CD14-positive monocyte (primary cell): ENCODE measurements around the gene ZAR1. TPM values are rescaled to one million over a fixed set of nuclear protein-coding genes. Genes with fewer than 3 reads are reported as not detected.

Experiments
- DNase-seq, 3 donors: peaks; one replicate each; pipeline ENCODE4 v3.0.0-alpha.2; 2011 to 2022
- H2AFZ ChIP-seq: 2 replicates; pipeline ENCODE4 v1.6.0; 2012; ENCODE audit warnings: mild to moderate bottlenecking, low read depth, low read length, inconsistent platforms; ENCODE audit not compliant: insufficient read depth, poor library complexity, severe bottlenecking
- H3K27ac ChIP-seq, 2 donors: 1 replicate in 1 of 2; 2 replicates in 1 of 2; pipeline ENCODE4 v1.5.1; 2012 to 2013; ENCODE audit warnings: low read length in 2 of 2, control low read depth in 1 of 2, inconsistent platforms in 1 of 2, low read depth in 1 of 2, mild to moderate bottlenecking in 1 of 2
- H3K27me3 ChIP-seq, 2 donors: one replicate each; pipeline versions ENCODE4 v1.6.0 to v1.6.1; 2011 to 2013; ENCODE audit warnings: low read length in 2 of 2; ENCODE audit not compliant: control insufficient read depth in 2 of 2, insufficient read depth in 2 of 2
- H3K36me3 ChIP-seq, 2 donors: replicated peaks in 1 of 2; 1 replicate in 1 of 2; 2 replicates in 1 of 2; pipeline versions ENCODE4 v1.5.1 to v1.6.1; 2012 to 2013; ENCODE audit warnings: low read length in 2 of 2, control low read depth in 1 of 2, inconsistent platforms in 1 of 2, mild to moderate bottlenecking in 1 of 2; ENCODE audit not compliant: insufficient read depth in 2 of 2, control insufficient read depth in 1 of 2
- H3K4me1 ChIP-seq, 2 donors: 1 replicate in 1 of 2; 2 replicates in 1 of 2; pipeline versions ENCODE4 v1.5.1 to v1.6.1; 2012 to 2013; ENCODE audit warnings: low read length in 2 of 2, control low read depth in 1 of 2, inconsistent platforms in 1 of 2, mild to moderate bottlenecking in 1 of 2, moderate library complexity in 1 of 2; ENCODE audit not compliant: insufficient read depth in 2 of 2, control insufficient read depth in 1 of 2
- H3K4me2 ChIP-seq: replicated peaks from 2 replicates; pipeline ENCODE3; 2012; ENCODE audit warnings: low read length, moderate library complexity, mild to moderate bottlenecking; ENCODE audit not compliant: poor library complexity, severe bottlenecking; ENCODE audit errors: extremely low read depth
- H3K4me3 ChIP-seq, 3 experiments: fragments of 200-600 bp in 1 of 3; sonication (generic) in 1 of 3; replicated peaks in 1 of 3; 1 replicate in 2 of 3; 2 replicates in 1 of 3; pipeline ENCODE4 v1.5.1; 2011 to 2013; ENCODE audit warnings: low read length in 3 of 3, mild to moderate bottlenecking in 3 of 3, control low read depth in 2 of 3, low read depth in 2 of 3, inconsistent platforms in 1 of 3, moderate library complexity in 1 of 3
- H3K79me2 ChIP-seq: 2 replicates; pipeline ENCODE4 v1.6.0; 2012; ENCODE audit warnings: mild to moderate bottlenecking, control low read depth, inconsistent platforms, low read length, moderate library complexity; ENCODE audit not compliant: insufficient read depth
- H3K9ac ChIP-seq: 2 replicates; pipeline ENCODE4 v1.6.0; 2017; ENCODE audit warnings: low read length, mild to moderate bottlenecking; ENCODE audit not compliant: insufficient read depth, poor library complexity, severe bottlenecking
- H3K9me3 ChIP-seq, 2 donors: replicated peaks in 1 of 2; 1 replicate in 1 of 2; 2 replicates in 1 of 2; pipeline versions ENCODE4 v1.5.1 to v1.6.1; 2012 to 2013; ENCODE audit warnings: low read length in 2 of 2, control low read depth in 1 of 2; ENCODE audit not compliant: control insufficient read depth in 1 of 2, insufficient read depth in 1 of 2
- H4K20me1 ChIP-seq: 2 replicates; pipeline ENCODE4 v1.6.0; 2012; ENCODE audit warnings: mild to moderate bottlenecking, low read length, control low read depth, moderate library complexity; ENCODE audit not compliant: insufficient read depth
- H3K27ac Mint-ChIP-seq, 7 donors: one replicate each; pipeline ENCODE4 v1.8.0; 2020; ENCODE audit warnings: mild to moderate bottlenecking in 7 of 7, mixed read lengths in 7 of 7, moderate library complexity in 6 of 7, inconsistent platforms in 2 of 7
- H3K27me3 Mint-ChIP-seq, 3 donors: one replicate each; pipeline ENCODE4 v1.8.0; 2021 to 2022; ENCODE audit warnings: low read depth in 3 of 3, mild to moderate bottlenecking in 3 of 3, mixed read lengths in 3 of 3, moderate library complexity in 3 of 3, inconsistent platforms in 1 of 3
- H3K36me3 Mint-ChIP-seq, 2 donors: one replicate each; pipeline ENCODE4 v1.8.0; 2020; ENCODE audit warnings: mixed read lengths in 2 of 2, inconsistent platforms in 1 of 2, mild to moderate bottlenecking in 1 of 2
- H3K4me1 Mint-ChIP-seq: one replicate; pipeline ENCODE4 v1.8.0; 2020; ENCODE audit warnings: mild to moderate bottlenecking, mixed read lengths
- H3K4me3 Mint-ChIP-seq, 2 donors: one replicate each; pipeline ENCODE4 v1.8.0; 2020; ENCODE audit warnings: mild to moderate bottlenecking in 2 of 2, mixed read lengths in 2 of 2, moderate library complexity in 1 of 2
- H3K9me3 Mint-ChIP-seq, 7 donors: one replicate each; pipeline ENCODE4 v1.8.0; 2020 to 2022; ENCODE audit warnings: mixed read lengths in 7 of 7, mild to moderate bottlenecking in 6 of 7, moderate library complexity in 6 of 7, inconsistent platforms in 2 of 7
- WGBS: methylation state at CpG from one replicate; pipeline ENCODE4 v1.1.5; 2013; ENCODE audit warnings: missing lambda C conversion rate; ENCODE audit not compliant: insufficient coverage; 5-methylcytosine and 5-hydroxymethylcytosine counted together
- intact Hi-C, 2 donors: fragments of 100-400 bp; cut with micrococcal nuclease; formaldehyde crosslinking; loops; one replicate each; pipeline versions ENCODE4 v1.15.0 to v1.15.1; 2023
- polyA plus RNA-seq, 3 donors: library from polyadenylated mRNA; depleted of rRNA in 1 of 3; unstranded in 2 of 3; stranded (reverse) in 1 of 3; fragments of 300-500 nt in 2 of 3; fragments of >200 nt in 1 of 3; fragmentation: Illumina TruSeq in 2 of 3; gene quantifications; 1 replicate in 2 of 3; 2 replicates in 1 of 3; pipeline ENCODE4 v1.2.3, GENCODE V29; 2012 to 2021
- TF ChIP-seq, protein P1 (sequence below): fragments of 200-600 bp; IDR thresholded peaks from one replicate; pipeline ENCODE4 v1.8.0; 2022; ENCODE audit warnings: antibody characterized with exemption, mild to moderate bottlenecking

Gene ZAR1
- polyA plus RNA-seq, 3 donors = not detected

DNA sequence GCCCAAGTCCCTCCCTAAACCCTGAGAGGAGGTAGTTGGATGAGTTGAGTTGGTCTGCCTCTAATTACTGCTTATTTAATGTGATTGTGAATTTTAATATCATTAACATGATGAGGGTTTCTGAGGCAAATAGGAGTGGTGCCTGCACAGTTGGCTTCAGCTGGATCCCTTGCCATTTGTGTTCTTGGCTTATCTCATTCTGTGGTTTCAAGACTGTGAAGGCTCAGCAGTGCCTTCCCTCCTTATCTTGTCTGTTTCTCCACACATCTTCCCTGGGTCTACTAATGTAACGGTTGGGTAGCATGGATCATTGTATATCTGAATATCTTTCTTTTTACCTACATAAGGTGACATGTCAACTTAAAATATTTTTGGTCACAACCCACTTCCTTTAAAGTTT, 8.5 kb upstream of the ZAR1 start:
- H3K4me1 Mint-ChIP-seq = peaks cover 24% of the 10 kb centered on the region
- H3K27ac Mint-ChIP-seq = no peak overlapping the region
- Histone ChIP-seq H2AFZ (no peak overlapping the region), H3K4me1 (peaks cover 10 to 14% of the 10 kb centered on the region in 2 donors), H3K9me3 (peaks cover 0 to 26% of the 10 kb centered on the region in 2 donors), H3K27ac (no peak overlapping the region), H3K27me3 (peaks cover 52 to 63% of the 10 kb centered on the region in 2 donors), H3K36me3 (no peaks in the 10 kb centered on the region), H4K20me1 (no peaks in the 10 kb centered on the region), H3K9ac (no peak overlapping the region), H3K79me2 (no peaks in the 10 kb centered on the region), H3K4me3 (no peak overlapping the region), H3K4me2 (no peak overlapping the region)
- no peak for DNase-seq
- TF ChIP-seq, protein P1, sequence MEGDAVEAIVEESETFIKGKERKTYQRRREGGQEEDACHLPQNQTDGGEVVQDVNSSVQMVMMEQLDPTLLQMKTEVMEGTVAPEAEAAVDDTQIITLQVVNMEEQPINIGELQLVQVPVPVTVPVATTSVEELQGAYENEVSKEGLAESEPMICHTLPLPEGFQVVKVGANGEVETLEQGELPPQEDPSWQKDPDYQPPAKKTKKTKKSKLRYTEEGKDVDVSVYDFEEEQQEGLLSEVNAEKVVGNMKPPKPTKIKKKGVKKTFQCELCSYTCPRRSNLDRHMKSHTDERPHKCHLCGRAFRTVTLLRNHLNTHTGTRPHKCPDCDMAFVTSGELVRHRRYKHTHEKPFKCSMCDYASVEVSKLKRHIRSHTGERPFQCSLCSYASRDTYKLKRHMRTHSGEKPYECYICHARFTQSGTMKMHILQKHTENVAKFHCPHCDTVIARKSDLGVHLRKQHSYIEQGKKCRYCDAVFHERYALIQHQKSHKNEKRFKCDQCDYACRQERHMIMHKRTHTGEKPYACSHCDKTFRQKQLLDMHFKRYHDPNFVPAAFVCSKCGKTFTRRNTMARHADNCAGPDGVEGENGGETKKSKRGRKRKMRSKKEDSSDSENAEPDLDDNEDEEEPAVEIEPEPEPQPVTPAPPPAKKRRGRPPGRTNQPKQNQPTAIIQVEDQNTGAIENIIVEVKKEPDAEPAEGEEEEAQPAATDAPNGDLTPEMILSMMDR = no peak
- peaks cover 50 to 58% (median 55%) of the 10 kb centered on the region in 3 donors for H3K27me3 Mint-ChIP-seq
- intact Hi-C loops = no loop called here
- peak overlapping the region in 1 of 2 donors; percentile 70 for H3K4me3 Mint-ChIP-seq
- peaks cover 0 to 20% (median 12%) of the 10 kb centered on the region in 7 donors for H3K9me3 Mint-ChIP-seq
- no CpG with 5 or more reads among the region's 1 CpG for WGBS
- peaks cover 7 to 15% of the 10 kb centered on the region in 2 donors for H3K36me3 Mint-ChIP-seq

DNA sequence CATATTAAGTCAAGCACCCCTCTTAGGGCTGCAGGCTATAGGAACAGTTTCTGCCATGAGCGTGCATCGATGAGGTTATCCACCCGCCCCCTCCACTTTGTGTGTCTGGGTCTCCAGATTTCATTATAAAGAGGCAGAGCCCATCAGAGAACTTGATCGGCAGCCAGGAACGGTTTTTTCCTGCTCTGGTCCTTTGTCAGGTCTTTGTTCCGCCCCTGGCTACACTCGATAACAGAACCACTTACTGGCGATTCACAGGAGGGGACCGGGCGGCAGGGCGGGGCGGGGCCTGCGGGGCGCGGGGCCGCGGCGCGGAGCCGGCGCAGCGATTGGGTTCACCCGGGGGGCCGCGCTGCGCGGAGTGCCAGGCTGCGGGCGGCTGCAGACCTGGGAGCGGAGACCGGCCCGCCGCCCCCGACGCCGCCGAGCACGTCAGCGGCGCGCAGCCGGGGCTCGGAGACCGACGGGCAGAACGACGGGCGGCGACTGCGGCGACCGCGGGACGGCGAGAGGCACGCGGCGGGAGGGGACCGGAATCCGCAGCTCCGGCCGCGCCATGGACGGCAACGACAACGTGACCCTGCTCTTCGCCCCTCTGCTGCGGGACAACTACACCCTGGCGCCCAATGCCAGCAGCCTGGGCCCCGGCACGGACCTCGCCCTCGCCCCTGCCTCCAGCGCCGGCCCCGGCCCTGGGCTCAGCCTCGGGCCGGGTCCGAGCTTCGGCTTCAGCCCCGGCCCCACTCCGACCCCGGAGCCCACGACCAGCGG, 6.9 kb upstream of the ZAR1 start, which contains the start of gene SLC10A4:
Gene SLC10A4 (plus strand): TSS at position 338 of the 771 bp plus-strand sequence. CDS start 219 bp downstream, at position 557.
- no peak within 1 kb of the TSS for H3K9ac ChIP-seq
- H3K4me1 ChIP-seq = peaks cover 10 to 14% of the 10 kb centered on the region in 2 donors
- H3K9me3 ChIP-seq = peaks cover 0 to 26% of the 10 kb centered on the region in 2 donors
- peaks cover 66 to 72% (median 71%) of the 10 kb centered on the region in 3 donors for H3K27me3 Mint-ChIP-seq
- H4K20me1 ChIP-seq = no peaks in the 10 kb centered on the region
- no peaks in the 10 kb centered on the region for H3K36me3 ChIP-seq
- H3K4me3 Mint-ChIP-seq = peak within 1 kb of the TSS; percentile 76 to 93
- H3K36me3 Mint-ChIP-seq = peaks cover 7 to 15% of the 10 kb centered on the region in 2 donors
- DNase-seq = no peak
- peaks cover 66 to 79% of the 10 kb centered on the region in 2 donors for H3K27me3 ChIP-seq
- no peak within 1 kb of the TSS for H3K27ac ChIP-seq
- peak within 1 kb of the TSS in 1 of 7 donors; percentile 4 for H3K27ac Mint-ChIP-seq
- TF ChIP-seq, protein P1 = no peak
- peaks cover 0 to 23% (median 14%) of the 10 kb centered on the region in 7 donors for H3K9me3 Mint-ChIP-seq
- peaks cover 20% of the 10 kb centered on the region for H3K4me1 Mint-ChIP-seq
- H3K4me2 ChIP-seq = peak within 1 kb of the TSS; percentile 72
- no peaks in the 10 kb centered on the region for H3K79me2 ChIP-seq
- 3% methylated on average over 84 of the region's 85 CpGs for WGBS
- intact Hi-C loops = no loop called here
- H3K4me3 ChIP-seq = peak within 1 kb of the TSS in 1 of 3 experiments; percentile 63
- H2AFZ ChIP-seq = peak within 1 kb of the TSS; percentile 63
